Lower leg skin (tissue), 4 donors: Measurements from ENCODE around the gene MPHOSPH10. TPM values are rescaled to one million over a fixed set of nuclear protein-coding genes. Genes with fewer than 3 reads are reported as not detected.
"Not testable (repeated sequence)": the region's sequence is repeated elsewhere in the genome, so short reads cannot be mapped to it uniquely, and the experiment has no call there.

Experiments
- DNase-seq, 2 donors: peaks; one replicate each; pipeline ENCODE4 v3.0.0-alpha.2; 2019; ENCODE audit warnings: low spot score in 2 of 2
- H3K4me3 ChIP-seq: fragments of 200-600 bp; sonication (generic); 2 replicates; pipeline ENCODE4 v1.5.1; 2017; ENCODE audit warnings: mild to moderate bottlenecking, low read depth; ENCODE audit not compliant: poor library complexity, severe bottlenecking
- CTCF ChIP-seq, 3 donors: fragments of 450-650 bp; IDR thresholded peaks; one replicate each; pipeline ENCODE4 v1.5.1; 2016; ENCODE audit warnings: antibody characterized with exemption in 3 of 3, mild to moderate bottlenecking in 3 of 3, moderate library complexity in 2 of 3
- POLR2A ChIP-seq, 2 donors: fragments of 450-650 bp; IDR thresholded peaks; one replicate each; pipeline ENCODE4 v1.6.1; 2016 to 2017; ENCODE audit warnings: antibody characterized with exemption in 2 of 2, mild to moderate bottlenecking in 1 of 2, moderate library complexity in 1 of 2
- WGBS, 2 donors: methylation state at CpG; one replicate each; pipeline ENCODE4 v1.1.5; 2018; 5-methylcytosine and 5-hydroxymethylcytosine counted together
- intact Hi-C: fragments of 100-400 bp; cut with DNase I; formaldehyde crosslinking; loops from one replicate; pipeline ENCODE4 v1.15.0; 2023; ENCODE audit warnings: low total_unique reads
- total RNA-seq, 4 donors: library from RNA; depleted of rRNA; stranded (reverse); fragments of >200 nt; gene quantifications; one replicate each; pipeline ENCODE4 v1.1.0, GENCODE V29; 2016

MPHOSPH10 gene
- total RNA-seq, 4 donors from 2014 or later: 19.0 to 28.1 (median 21.8) TPM

GRCh38 chr2:71157124-71157793, 26.8 kb downstream of the MPHOSPH10 start:
- TF ChIP-seq CTCF (IDR thresholded peaks at IDR 0.05) (no peak), POLR2A (IDR thresholded peaks at IDR 0.05) (no peak)
- 6 to 12% methylated on average over 16 of the region's 16 CpGs for WGBS, 2 donors
- no peak overlapping the region for H3K4me3 ChIP-seq
- no peak for DNase-seq
- intact Hi-C loops: no loop called here

GRCh38 chr2:71166812-71167211, 36.4 kb downstream of the MPHOSPH10 start:
- no peak overlapping the region for H3K4me3 ChIP-seq
- intact Hi-C loops: no loop called here
- no peak for TF ChIP-seq CTCF (IDR thresholded peaks at IDR 0.05)
- TF ChIP-seq POLR2A (IDR thresholded peaks at IDR 0.05): no peak
- no peak for DNase-seq
- 53 to 55% methylated on average over 3 of the region's 3 CpGs for WGBS, 2 donors

DNA sequence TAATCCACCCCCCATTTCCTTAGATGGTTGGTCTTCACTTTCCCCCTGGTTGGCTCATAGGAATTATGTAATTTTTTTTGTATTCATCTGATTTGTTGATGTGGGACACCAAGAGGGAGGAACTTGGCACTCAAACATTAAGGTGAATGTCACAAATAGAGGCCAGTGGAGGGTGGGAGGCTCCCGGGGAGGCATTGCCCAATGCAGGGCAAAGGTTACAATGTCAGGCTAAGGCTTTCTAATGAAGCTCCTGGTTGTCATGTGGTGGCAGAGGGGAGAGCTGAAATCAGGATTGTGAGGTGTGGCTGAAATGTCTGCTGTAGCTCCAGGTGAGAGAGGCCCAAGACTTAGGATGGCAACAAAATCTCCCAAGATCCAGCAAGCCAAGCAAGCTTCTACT, 42.7 kb downstream of the MPHOSPH10 start:
- no peak for TF ChIP-seq CTCF (IDR thresholded peaks at IDR 0.05)
- no peak for TF ChIP-seq POLR2A (IDR thresholded peaks at IDR 0.05)
- intact Hi-C loops: no loop called here
- WGBS, 2 donors: 45 to 89% methylated on average over 1 of the region's 1 CpG

GRCh38 chr2:71174207-71174606, 43.8 kb downstream of the MPHOSPH10 start:
- DNase-seq: no peak
- no peak overlapping the region for H3K4me3 ChIP-seq
- intact Hi-C loops: no loop called here
- WGBS, 2 donors: 58 to 71% methylated on average over 3 of the region's 3 CpGs
- no peak for TF ChIP-seq POLR2A (IDR thresholded peaks at IDR 0.05)
- TF ChIP-seq CTCF (IDR thresholded peaks at IDR 0.05): no peak

More for the DNA sequence above, 42.7 kb downstream of the MPHOSPH10 start:
- no peak overlapping the region for H3K4me3 ChIP-seq
- no peak for DNase-seq

DNA sequence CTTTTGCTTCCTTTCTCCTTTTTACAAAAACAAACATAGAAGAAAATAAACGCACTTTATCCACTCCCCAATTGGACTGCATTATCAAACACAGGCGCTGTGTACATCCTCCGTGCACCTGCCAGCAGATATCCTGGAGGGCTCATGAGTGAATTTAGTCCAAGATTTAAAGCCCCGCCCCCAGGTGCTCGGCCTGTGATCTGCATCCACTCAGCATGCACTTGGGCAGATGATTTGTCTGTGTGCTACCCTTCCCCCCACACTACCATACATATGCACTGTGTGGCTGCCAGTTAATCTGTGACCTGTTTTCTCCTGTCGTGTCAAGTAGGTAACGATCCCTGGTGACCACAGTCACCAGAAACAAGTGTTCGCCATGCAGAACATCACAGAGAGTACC, 48.4 kb downstream of the MPHOSPH10 start:
- H3K4me3 ChIP-seq, DNase-seq, intact Hi-C loops: not testable (repeated sequence)
- 74 to 81% methylated on average over 8 of the region's 8 CpGs for WGBS, 2 donors

- no peak for TF ChIP-seq CTCF (IDR thresholded peaks at IDR 0.05)
- TF ChIP-seq POLR2A (IDR thresholded peaks at IDR 0.05): no peak
- intact Hi-C loops: no loop called here
- WGBS, 2 donors: 46 to 50% methylated on average over 2 of the region's 2 CpGs
- DNase-seq: no peak
- no peak overlapping the region for H3K4me3 ChIP-seq
Observed at GRCh38 chr2:71181316-71181715, 50.9 kb downstream of the MPHOSPH10 start.

DNA sequence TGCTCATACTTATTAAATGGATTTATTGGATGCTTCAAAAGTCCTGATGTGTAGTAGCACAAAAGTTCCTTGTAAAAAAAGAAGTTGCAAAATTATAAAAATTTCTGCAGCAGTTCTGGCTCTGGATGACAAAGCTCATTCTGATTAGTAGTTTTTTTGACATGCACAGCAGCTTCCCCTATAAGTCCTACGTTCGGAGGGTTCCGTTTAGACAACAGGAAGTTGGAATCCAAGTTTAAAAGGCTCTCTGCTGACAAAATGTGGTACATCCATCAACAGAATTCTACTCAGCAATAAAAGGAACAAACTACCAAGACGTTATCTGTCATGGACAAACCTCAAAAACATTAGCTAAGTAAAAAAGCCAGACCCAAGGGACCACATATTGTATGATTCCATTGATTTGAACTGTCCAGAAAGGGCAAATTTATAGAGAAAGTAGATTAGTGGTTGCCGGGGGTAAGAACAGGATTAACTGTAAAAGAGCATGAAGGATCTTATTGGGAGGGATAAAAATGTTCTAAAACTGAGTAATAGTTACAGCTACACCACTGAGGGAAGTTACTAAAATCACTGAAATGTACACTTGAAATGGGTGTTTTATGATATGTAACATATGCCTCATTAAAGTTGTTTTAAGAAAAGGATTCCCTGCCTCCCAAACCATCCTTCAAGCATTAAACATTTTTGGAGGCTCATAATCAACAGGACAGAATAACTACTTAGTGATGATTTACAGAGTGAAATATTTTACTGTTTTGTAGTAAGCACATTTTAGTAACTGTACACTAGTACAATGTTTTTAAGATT, 53.1 kb downstream of the MPHOSPH10 start:
- H3K4me3 ChIP-seq, intact Hi-C loops, DNase-seq: not testable (repeated sequence)
- 46 to 51% methylated on average over 2 of the region's 5 CpGs for WGBS, 2 donors
